BJ (cell line): Measurements from ENCODE around the gene MLLT10. TPM values are rescaled to one million over a fixed set of nuclear protein-coding genes. Genes with fewer than 3 reads are reported as not detected.

ENCODE experiments used
- CTCF ChIA-PET: fragments of 350-600 bp; formaldehyde crosslinking; extraction: SDS; loops from one replicate; lab custom pipeline; 2021; ENCODE audit warnings: antibody characterized with exemption, inconsistent platforms; lab: Yijun Ruan, JAX
- POLR2A ChIA-PET: fragments of 300-600 bp; sonication (Branson Sonifier 250); formaldehyde crosslinking; extraction: SDS; loops from one replicate; lab custom pipeline; 2021; ENCODE audit warnings: antibody characterized with exemption; lab: Charles Lee
- DNase-seq: peaks from one replicate; pipeline ENCODE4 v3.0.0-alpha.2; 2011; ENCODE audit warnings: low read depth
- H3K27me3 ChIP-seq: 2 replicates; pipeline ENCODE4 v1.6.0; 2011; ENCODE audit warnings: low read length; ENCODE audit not compliant: control insufficient read depth, insufficient read depth
- H3K36me3 ChIP-seq: 2 replicates; pipeline ENCODE4 v1.5.1; 2011; ENCODE audit warnings: low read length; ENCODE audit not compliant: control insufficient read depth, insufficient read depth
- H3K4me3 ChIP-seq: 2 replicates; pipeline ENCODE4 v1.5.1; 2011; ENCODE audit warnings: low read depth, mild to moderate bottlenecking, control low read depth, low read length
- CTCF ChIP-seq: IDR thresholded peaks from 2 replicates; pipeline ENCODE4 v1.5.1; 2011; ENCODE audit warnings: low read depth, mild to moderate bottlenecking, control low read depth, inconsistent platforms, low read length, moderate library complexity; ENCODE audit not compliant: insufficient read depth
- polyA plus RNA-seq: library from polyadenylated mRNA; depleted of rRNA; stranded (reverse); fragments of >200 nt; gene quantifications from 2 replicates; pipeline ENCODE4 v1.2.3, GENCODE V29; 2011

The MLLT10 gene
- polyA plus RNA-seq, 1 experiment, result 30.2 TPM

GRCh38 chr10:21740989-21741388 lies 207.0 kb downstream of the MLLT10 start:
- Histone ChIP-seq H3K36me3 (peaks cover 24% of the 10 kb centered on the region), H3K4me3 (no peak overlapping the region), H3K27me3 (no peaks in the 10 kb centered on the region)
- CTCF ChIA-PET, result interaction anchor here (0.6 kb wide), 2 partner anchors 247 to 269 kb away, joined by 3 read pairs; no protein-coding TSS in a partner anchor
- no peak for DNase-seq
- TF ChIP-seq CTCF, result no peak
- POLR2A ChIA-PET, result no interaction called here

DNA sequence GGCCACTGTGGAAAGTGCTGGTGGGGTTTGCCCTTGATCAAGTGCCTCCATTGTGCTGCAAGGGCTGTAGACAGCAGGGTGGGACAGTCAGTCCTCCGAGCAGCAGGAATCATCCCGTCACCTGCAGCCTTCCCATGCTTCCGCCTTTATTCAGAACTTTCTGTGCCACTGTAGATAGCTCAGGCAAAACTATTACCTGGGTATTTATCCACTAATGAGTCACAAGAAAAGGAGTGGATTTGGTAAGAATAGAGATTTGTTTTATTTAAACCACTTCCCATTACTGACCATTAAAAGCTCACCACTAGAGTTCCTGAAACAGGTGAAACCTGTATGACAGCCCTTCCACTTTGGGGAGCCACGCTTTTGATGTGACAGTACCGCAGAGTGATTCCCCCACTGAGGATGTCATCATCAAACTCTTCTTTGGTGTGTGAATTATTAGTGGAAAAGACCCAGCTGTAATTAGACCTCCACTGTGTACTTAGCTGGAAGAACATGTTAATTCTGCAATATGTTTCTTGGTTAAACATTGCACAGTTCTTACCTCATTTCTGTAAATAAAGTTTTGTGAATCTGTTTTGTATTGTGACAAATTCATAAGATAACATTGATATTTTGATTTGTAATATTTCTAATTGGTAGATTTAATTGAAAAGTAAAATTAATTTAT lies 208.8 kb downstream of the MLLT10 start:
- Histone ChIP-seq H3K27me3 (no peaks in the 10 kb centered on the region), H3K4me3 (no peak overlapping the region), H3K36me3 (peaks cover 16% of the 10 kb centered on the region)
- ChIA-PET CTCF (interaction anchor here (1.5 to 1.9 kb wide), 2 partner anchors 10 to 247 kb away, joined by 3 to 10 read pairs; no protein-coding TSS in a partner anchor), POLR2A (no interaction called here)
- TF ChIP-seq CTCF, result no peak
- DNase-seq, result no peak

DNA sequence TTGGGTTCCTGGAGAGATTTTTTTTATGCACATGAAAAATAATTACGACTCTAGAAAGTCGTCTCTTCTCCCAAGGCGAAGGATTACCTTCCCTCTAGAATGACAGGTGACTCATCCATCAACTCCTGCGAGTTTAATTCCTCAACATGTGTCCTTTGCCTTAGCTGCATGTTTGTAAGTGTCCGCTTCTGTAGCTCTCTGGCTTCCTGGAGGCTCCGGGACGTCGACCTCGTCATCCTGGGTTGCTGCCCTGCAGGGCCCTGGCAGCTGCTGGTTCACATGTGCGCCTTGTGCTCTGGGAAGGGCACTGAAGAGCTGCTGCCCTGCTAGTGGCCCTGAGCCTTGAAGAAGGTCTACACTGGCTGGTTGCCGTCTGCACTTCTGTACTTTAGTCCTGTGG lies 210.2 kb downstream of the MLLT10 start:
- no peaks in the 10 kb centered on the region for H3K27me3 ChIP-seq
- ChIA-PET POLR2A (no interaction called here), CTCF (interaction anchor here (1.9 kb wide), 1 partner anchor 12 kb away, joined by 10 read pairs; no protein-coding TSS in a partner anchor)
- peaks cover 11% of the 10 kb centered on the region for H3K36me3 ChIP-seq
- TF ChIP-seq CTCF, result no peak
- DNase-seq, result no peak
- no peak overlapping the region for H3K4me3 ChIP-seq

DNA sequence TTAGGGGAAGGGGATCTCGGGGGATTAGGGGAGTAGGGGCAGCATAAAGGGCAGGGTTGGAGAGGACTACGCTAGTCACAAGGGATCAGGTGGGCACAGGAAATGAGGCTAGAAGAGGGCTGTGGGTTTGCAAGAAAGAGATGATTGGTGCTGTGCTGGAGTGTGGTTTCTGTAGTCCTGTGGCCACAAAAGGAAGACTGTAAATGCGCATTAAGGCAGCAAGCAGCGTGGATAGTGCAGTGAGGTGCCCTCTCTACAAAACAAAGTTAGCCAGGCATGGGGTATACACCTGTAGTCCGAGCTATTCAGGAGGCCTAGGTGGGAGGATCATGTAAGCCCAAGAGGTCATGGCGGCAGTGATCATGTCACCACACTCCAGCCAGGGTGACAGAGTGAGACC lies 212.1 kb downstream of the MLLT10 start:
- Histone ChIP-seq H3K4me3 (no peak overlapping the region), H3K27me3 (no peaks in the 10 kb centered on the region), H3K36me3 (peaks cover 7% of the 10 kb centered on the region)
- CTCF ChIA-PET, result interaction anchor here (0.9 kb wide), 1 partner anchor 14 kb away, joined by 3 read pairs; no protein-coding TSS in a partner anchor
- no peak for TF ChIP-seq CTCF
- DNase-seq, result no peak
- POLR2A ChIA-PET, result no interaction called here

- CTCF ChIA-PET, result interaction anchor here (2.4 kb wide), 1 partner anchor 16 kb away, joined by 8 read pairs; no protein-coding TSS in a partner anchor
- Histone ChIP-seq H3K4me3 (no peak overlapping the region), H3K27me3 (no peaks in the 10 kb centered on the region), H3K36me3 (peaks cover 3% of the 10 kb centered on the region)
- POLR2A ChIA-PET, result no interaction called here
- TF ChIP-seq CTCF, result no peak
- no peak for DNase-seq
Observed at GRCh38 chr10:21747809-21748208, 213.8 kb downstream of the MLLT10 start.
